SK-N-SH (cell line): ENCODE measurements around the gene OR2W3. TPM values are rescaled to one million over a fixed set of nuclear protein-coding genes. Genes with fewer than 3 reads are reported as not detected.

Experiments
- CHD2 ChIP-seq: fragments of 150-350 bp; IDR thresholded peaks from 2 replicates; pipeline ENCODE4 v1.6.1; 2018; ENCODE audit warnings: low read length; ENCODE audit not compliant: partially characterized antibody
- CTCF ChIP-seq: fragments of 200-600 bp; sonication (generic); IDR thresholded peaks from 2 replicates; pipeline ENCODE4 v1.6.1; 2017; ENCODE audit warnings: antibody characterized with exemption, mild to moderate bottlenecking, moderate library complexity
- EP300 ChIP-seq, 2 experiments: IDR thresholded peaks; 2 replicates each; pipeline versions ENCODE4 v1.4.0 to v1.6.1; 2012; ENCODE audit warnings: borderline replicate concordance in 1 of 2, low read depth in 1 of 2, low read length in 1 of 2
- FOSL2 ChIP-seq: IDR thresholded peaks from 2 replicates; pipeline ENCODE4 v1.4.0; 2012; ENCODE audit warnings: low read depth, mild to moderate bottlenecking, moderate library complexity, borderline replicate concordance
- GABPA ChIP-seq: IDR thresholded peaks from 2 replicates; pipeline ENCODE4 v1.4.0; 2012; ENCODE audit warnings: low read depth, mild to moderate bottlenecking
- GATA2 ChIP-seq: sonication (generic); formaldehyde crosslinking; IDR thresholded peaks from 2 replicates; pipeline ENCODE4 v1.5.0; 2020; ENCODE audit warnings: mild to moderate bottlenecking, missing genetic modification reagents
- IRF3 ChIP-seq: fragments of 150-350 bp; IDR thresholded peaks from 2 replicates; pipeline ENCODE4 v1.6.1; 2016; ENCODE audit warnings: mild to moderate bottlenecking, low read depth, low read length
- JUND ChIP-seq: IDR thresholded peaks from 2 replicates; pipeline ENCODE4 v1.4.0; 2012
- MAX ChIP-seq: IDR thresholded peaks from 2 replicates; pipeline ENCODE4 v1.4.0; 2012; ENCODE audit warnings: low read depth
- MXI1 ChIP-seq: IDR thresholded peaks from 2 replicates; pipeline ENCODE4 v1.6.1; 2012; ENCODE audit warnings: mild to moderate bottlenecking, low read depth, low read length, improper control_type of control experiment
- NFIC ChIP-seq: IDR thresholded peaks from 2 replicates; pipeline ENCODE4 v1.4.0; 2012; ENCODE audit warnings: borderline replicate concordance
- POLR2AphosphoS5 ChIP-seq: IDR thresholded peaks from 2 replicates; pipeline ENCODE4 v1.6.1; 2012; ENCODE audit warnings: low read depth, low read length
- RCOR1 ChIP-seq: fragments of 150-350 bp; IDR thresholded peaks from 2 replicates; pipeline ENCODE4 v1.6.1; 2017; ENCODE audit warnings: antibody characterized with exemption, low read length
- REST ChIP-seq: IDR thresholded peaks from 2 replicates; pipeline ENCODE4 v1.6.1; 2012; ENCODE audit warnings: mild to moderate bottlenecking, low read depth, low read length, moderate library complexity
- TEAD4 ChIP-seq: IDR thresholded peaks from 2 replicates; pipeline ENCODE4 v1.4.0; 2012; ENCODE audit warnings: mild to moderate bottlenecking, borderline replicate concordance; ENCODE audit not compliant: insufficient read depth
- ZBTB33 ChIP-seq: IDR thresholded peaks from 2 replicates; pipeline ENCODE4 v1.4.0; 2012; ENCODE audit warnings: low read depth, borderline replicate concordance
- polyA plus RNA-seq, 3 experiments: library from polyadenylated mRNA; depleted of rRNA; stranded (reverse); fragments of >200 nt; gene quantifications; 2 replicates each; pipeline ENCODE4 v1.2.3, GENCODE V29; 2012

Gene OR2W3
- polyA plus RNA-seq, 1 of the 3 experiments (the other 2 are of a cell fraction) = not detected

- TF ChIP-seq CTCF (no peak), FOSL2 (peak; percentile 67), GATA2 (CRISPR knock-in tag) (no peak), RCOR1 (no peak), CHD2 (no peak), IRF3 (no peak), POLR2AphosphoS5 (no peak), MXI1 (no peak), REST (no peak), EP300 (IDR thresholded peaks at IDR 0.05; ENCODE audit: borderline replicate concordance in 1 of 2, low read depth in 1 of 2, low read length in 1 of 2) (no peak), NFIC (no peak; the same call in 1 of the 2 replicates), ZBTB33 (no peak), MAX (no peak), GABPA (no peak), JUND (peak; percentile 40; the same call in 1 of the 2 replicates), TEAD4 (0 out of 2 replicates have a peak, but pooled peaks have one; percentile 7)
Measured at GRCh38 chr1:247906504-247907047, 11.2 kb downstream of the OR2W3 start (continued).
